GM21528 (cell line): Measurements from ENCODE around the gene DENND2A.
"Not testable (repeated sequence)": the region's sequence is repeated elsewhere in the genome, so short reads cannot be mapped to it uniquely, and the experiment has no call there.

ENCODE experiments used
- ATAC-seq: cut with Tn5 transposase; IDR thresholded peaks from one replicate; pipeline ENCODE4 v1.9.1; 2021; ENCODE audit warnings: mild to moderate bottlenecking, moderate library complexity; ENCODE audit not compliant: unreplicated experiment, low FRiP score

Gene DENND2A

GRCh38 chr7:140557809-140558518, 82.6 kb downstream of the DENND2A start:
- no peak for ATAC-seq

GRCh38 chr7:140557069-140557468, 83.5 kb downstream of the DENND2A start:
- ATAC-seq = no peak

GRCh38 chr7:140553236-140553635, 87.4 kb downstream of the DENND2A start:
- ATAC-seq = not testable (repeated sequence)

GRCh38 chr7:140552240-140552679, 88.4 kb downstream of the DENND2A start:
- ATAC-seq = no peak

GRCh38 chr7:140551355-140552239, 89.0 kb downstream of the DENND2A start:
- ATAC-seq = no peak

- ATAC-seq = no peak
These were observed 93.7 kb downstream of the DENND2A start for GRCh38 chr7:140546947-140547346.

- no peak for ATAC-seq
These were observed 96.2 kb downstream of the DENND2A start for GRCh38 chr7:140544388-140544826.

GRCh38 chr7:140542228-140542603, 98.4 kb downstream of the DENND2A start:
- ATAC-seq = no peak

- no peak for ATAC-seq
These were observed 98.9 kb downstream of the DENND2A start for GRCh38 chr7:140541513-140542227.

- no peak for ATAC-seq
These were observed 99.5 kb downstream of the DENND2A start for GRCh38 chr7:140541176-140541512.

GRCh38 chr7:140540136-140540777, 100.4 kb downstream of the DENND2A start:
- no peak for ATAC-seq

- no peak for ATAC-seq
These were observed 101.2 kb downstream of the DENND2A start for GRCh38 chr7:140539461-140539860.

GRCh38 chr7:140537750-140538482, 102.7 kb downstream of the DENND2A start:
- no peak for ATAC-seq

GRCh38 chr7:140534743-140535142, 105.9 kb downstream of the DENND2A start:
- no peak for ATAC-seq

GRCh38 chr7:140533394-140533872, 107.2 kb downstream of the DENND2A start:
- no peak for ATAC-seq

GRCh38 chr7:140529428-140529827, 111.2 kb downstream of the DENND2A start:
- not testable (repeated sequence) for ATAC-seq

GRCh38 chr7:140526787-140527664, 113.6 kb downstream of the DENND2A start:
- ATAC-seq = no peak

GRCh38 chr7:140526214-140526613, 114.4 kb downstream of the DENND2A start:
- ATAC-seq = no peak

GRCh38 chr7:140525743-140526142, 114.9 kb downstream of the DENND2A start:
- ATAC-seq = no peak
